HFFc6 (cell line): Measurements from ENCODE around the gene NFATC4. TPM values are rescaled to one million over a fixed set of nuclear protein-coding genes. Genes with fewer than 3 reads are reported as not detected.

Experiments used
- DNase-seq: peaks from one replicate; pipeline ENCODE4 v3.0.0-alpha.2; 2018
- H3K27ac Mint-ChIP-seq: 2 replicates; pipeline ENCODE4 v1.8.0; 2020; ENCODE audit warnings: mild to moderate bottlenecking, mixed read lengths
- H3K27me3 Mint-ChIP-seq: 2 replicates; pipeline ENCODE4 v1.8.0; 2021; ENCODE audit warnings: mild to moderate bottlenecking, moderate library complexity, mixed read lengths; ENCODE audit not compliant: insufficient read depth
- H3K36me3 Mint-ChIP-seq: 2 replicates; pipeline ENCODE4 v1.8.0; 2021; ENCODE audit warnings: low read depth, mixed read lengths
- H3K4me1 Mint-ChIP-seq: 2 replicates; pipeline ENCODE4 v1.8.0; 2020; ENCODE audit warnings: low read depth, mixed read lengths
- H3K4me3 Mint-ChIP-seq: 2 replicates; pipeline ENCODE4 v1.8.0; 2020; ENCODE audit warnings: mild to moderate bottlenecking, moderate library complexity, mixed read lengths
- H3K9me3 Mint-ChIP-seq: 2 replicates; pipeline ENCODE4 v1.8.0; 2020; ENCODE audit warnings: mild to moderate bottlenecking, mixed read lengths
- total RNA-seq, 6 experiments: library from RNA; stranded (reverse); fragmentation: NEBNext Ultra II Directional; extraction: Animal tissue kit (Norgen Biotek cat#: 25700); gene quantifications; 2 replicates in 1 of 6; 3 replicates in 5 of 6; pipeline ENCODE4 v1.2.3, GENCODE V29; 2021
- TF ChIP-seq, protein P1 (sequence below): fragments of 200-600 bp; sonication (generic); IDR thresholded peaks from 2 replicates; pipeline ENCODE4 v1.5.0; 2021; ENCODE audit warnings: antibody characterized with exemption, mild to moderate bottlenecking

NFATC4 gene
- total RNA-seq, 6 experiments from 2014 or later: 73.4 to 81.9 (median 77.2) TPM

DNA sequence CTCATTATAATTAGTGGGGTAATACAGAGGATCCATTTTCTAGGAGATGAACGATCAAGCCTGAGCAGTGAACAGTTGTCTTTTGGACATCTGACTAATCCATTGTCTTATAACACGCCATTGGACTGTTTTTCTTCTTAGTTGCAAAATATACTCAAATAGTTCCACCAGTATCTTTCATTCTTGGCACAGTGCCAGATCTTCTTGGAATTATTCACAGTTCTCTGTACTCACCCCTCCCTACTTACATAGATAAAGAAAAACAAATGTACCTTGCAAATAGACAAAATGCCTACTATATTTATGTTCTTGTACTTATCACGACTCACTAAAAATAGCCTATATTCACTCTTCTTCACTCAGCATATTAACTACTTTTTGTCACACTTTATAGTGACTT lies 57.7 kb downstream of the NFATC4 start:
- Mint-ChIP-seq H3K36me3 (no peaks in the 10 kb centered on the region), H3K4me3 (peak overlapping the region; percentile 6; the same call in 1 of the 2 replicates), H3K27me3 (peaks cover 2% of the 10 kb centered on the region), H3K4me1 (peaks cover 29% of the 10 kb centered on the region), H3K9me3 (no peaks in the 10 kb centered on the region), H3K27ac (no peak overlapping the region)
- TF ChIP-seq, protein P1, sequence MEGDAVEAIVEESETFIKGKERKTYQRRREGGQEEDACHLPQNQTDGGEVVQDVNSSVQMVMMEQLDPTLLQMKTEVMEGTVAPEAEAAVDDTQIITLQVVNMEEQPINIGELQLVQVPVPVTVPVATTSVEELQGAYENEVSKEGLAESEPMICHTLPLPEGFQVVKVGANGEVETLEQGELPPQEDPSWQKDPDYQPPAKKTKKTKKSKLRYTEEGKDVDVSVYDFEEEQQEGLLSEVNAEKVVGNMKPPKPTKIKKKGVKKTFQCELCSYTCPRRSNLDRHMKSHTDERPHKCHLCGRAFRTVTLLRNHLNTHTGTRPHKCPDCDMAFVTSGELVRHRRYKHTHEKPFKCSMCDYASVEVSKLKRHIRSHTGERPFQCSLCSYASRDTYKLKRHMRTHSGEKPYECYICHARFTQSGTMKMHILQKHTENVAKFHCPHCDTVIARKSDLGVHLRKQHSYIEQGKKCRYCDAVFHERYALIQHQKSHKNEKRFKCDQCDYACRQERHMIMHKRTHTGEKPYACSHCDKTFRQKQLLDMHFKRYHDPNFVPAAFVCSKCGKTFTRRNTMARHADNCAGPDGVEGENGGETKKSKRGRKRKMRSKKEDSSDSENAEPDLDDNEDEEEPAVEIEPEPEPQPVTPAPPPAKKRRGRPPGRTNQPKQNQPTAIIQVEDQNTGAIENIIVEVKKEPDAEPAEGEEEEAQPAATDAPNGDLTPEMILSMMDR: no peak
- peak; percentile 75 for DNase-seq

DNA sequence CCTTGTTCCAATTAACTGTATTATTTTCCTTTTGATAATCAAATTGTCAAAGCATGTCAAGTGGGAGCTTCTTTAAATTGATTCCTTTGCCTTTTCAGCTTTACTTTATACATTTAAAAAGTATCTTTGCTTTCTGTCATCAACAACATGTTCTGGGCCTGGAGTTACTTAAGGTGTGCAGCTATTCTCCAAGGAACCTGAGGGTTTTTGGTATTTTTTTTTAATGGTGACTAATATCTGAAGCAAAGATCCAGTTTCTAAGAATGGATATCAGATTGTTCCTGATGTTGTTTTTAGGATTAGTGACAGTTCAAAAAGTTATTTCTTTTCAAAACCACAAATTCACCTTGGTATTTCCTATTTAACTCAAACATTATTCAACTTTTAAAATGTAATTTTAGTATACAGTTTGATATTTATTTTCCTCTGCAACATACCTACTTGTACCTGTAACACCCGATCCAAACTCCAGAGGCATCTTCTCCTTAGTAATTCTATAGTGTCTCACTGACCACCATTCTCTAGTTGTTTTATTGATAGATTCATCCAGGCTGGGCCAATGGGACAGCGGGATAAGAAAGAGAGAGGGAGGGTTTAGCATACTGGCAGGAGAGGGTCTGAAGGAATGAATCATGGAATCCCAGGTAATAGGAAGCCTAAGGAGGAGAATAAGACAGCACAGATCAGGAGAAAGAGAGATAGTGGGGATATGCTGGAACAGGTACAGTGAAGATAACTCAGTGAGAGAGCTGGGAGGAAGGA lies 58.3 kb downstream of the NFATC4 start:
- Mint-ChIP-seq H3K4me1 (peaks cover 35% of the 10 kb centered on the region), H3K4me3 (peak overlapping the region; percentile 6; the same call in 1 of the 2 replicates), H3K27me3 (peaks cover 2% of the 10 kb centered on the region), H3K27ac (no peak overlapping the region), H3K9me3 (no peaks in the 10 kb centered on the region), H3K36me3 (peaks cover under 1% of the 10 kb centered on the region; the same call in 1 of the 2 replicates)
- TF ChIP-seq, protein P1: 0 out of 2 replicates have a peak, but pooled peaks have one; percentile 18
- no peak for DNase-seq

DNA sequence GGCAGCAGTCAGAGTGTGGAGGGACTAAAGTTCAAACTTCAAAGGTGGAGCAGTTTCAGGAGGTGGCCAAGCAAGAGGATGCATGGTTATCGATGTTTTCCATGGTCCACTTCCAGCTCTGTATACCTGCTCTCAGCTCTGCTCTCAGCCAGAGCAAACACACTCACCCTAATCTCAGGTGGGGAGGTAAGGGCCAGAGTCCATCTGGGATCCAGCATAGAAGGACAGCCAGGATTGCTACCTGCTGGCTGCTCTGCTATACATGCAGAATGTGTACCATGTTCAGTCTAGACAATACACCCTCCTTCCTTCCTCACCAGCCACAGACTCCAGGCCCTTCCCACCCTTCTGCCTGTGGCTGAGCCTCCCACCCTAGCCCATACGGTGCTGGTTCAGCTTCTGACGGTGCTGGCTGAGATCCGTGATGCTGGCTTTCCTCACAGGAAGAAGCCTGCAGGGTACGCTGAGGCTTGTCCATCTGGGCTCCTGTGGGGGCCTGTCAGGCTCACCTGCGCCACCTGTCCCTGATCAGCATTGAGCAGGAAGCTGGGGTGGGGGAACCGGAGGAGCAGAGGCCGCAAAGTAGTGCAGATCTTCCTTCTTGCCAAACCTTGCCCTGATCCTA lies 59.0 kb downstream of the NFATC4 start:
- TF ChIP-seq, protein P1: no peak
- Mint-ChIP-seq H3K36me3 (peaks cover 7% of the 10 kb centered on the region), H3K4me3 (no peak overlapping the region), H3K4me1 (peaks cover 42% of the 10 kb centered on the region), H3K27ac (no peak overlapping the region), H3K27me3 (peaks cover 2% of the 10 kb centered on the region), H3K9me3 (no peaks in the 10 kb centered on the region)
- DNase-seq: no peak

DNA sequence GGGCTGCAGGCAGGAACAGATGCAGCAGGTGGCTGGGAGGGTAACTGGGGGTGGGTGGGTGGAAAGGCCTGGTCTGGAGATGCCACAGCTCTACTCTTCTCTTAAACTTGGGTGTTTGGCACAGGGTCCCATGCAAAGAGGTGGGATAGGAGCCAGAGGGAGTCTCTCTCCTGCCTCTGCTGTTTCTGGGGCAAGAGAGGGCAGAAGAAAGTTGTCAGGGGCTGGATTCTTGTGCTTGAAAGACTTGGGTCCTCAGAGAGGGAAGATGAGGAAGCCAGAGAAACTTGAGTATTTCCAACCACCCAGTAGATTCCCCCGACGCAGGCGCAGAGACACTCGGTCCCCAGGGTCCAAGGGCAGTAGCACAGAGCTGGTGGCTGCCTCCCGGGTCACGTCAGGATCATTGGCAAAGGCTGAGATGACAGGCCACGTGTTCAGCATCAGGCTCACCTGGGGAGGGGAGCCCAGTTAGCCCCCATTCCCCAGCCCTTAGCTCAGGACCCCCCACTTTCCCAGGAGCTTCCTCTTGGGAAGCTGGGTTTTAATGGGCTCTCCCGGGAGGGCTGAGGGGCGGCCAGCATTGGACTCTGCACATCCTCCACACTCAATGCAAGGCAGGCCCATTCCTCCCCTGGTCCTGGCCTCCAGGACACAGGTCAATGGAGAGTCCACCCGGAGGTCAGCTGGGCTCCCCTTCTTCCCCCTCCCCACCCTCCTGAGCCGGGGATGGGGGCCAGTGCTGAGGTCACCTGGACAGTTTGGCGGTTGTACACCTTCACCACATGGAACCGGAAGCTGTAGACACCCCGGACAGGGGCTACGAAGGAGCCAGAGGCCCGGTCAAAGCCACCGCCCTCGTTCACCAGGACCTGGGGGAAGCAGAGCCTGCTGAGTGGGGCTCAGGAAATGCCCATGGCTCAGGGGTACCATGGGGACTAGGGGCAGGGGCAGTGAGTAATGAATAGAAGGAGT lies 59.8 kb downstream of the NFATC4 start:
- no peak overlapping the region for H3K4me3 Mint-ChIP-seq
- peak overlapping the region; percentile 48; the same call in 1 of the 2 replicates for H3K27ac Mint-ChIP-seq
- TF ChIP-seq, protein P1: no peak
- peaks cover 8% of the 10 kb centered on the region for H3K36me3 Mint-ChIP-seq
- no peak for DNase-seq
- H3K4me1 Mint-ChIP-seq: peaks cover 45% of the 10 kb centered on the region
- H3K9me3 Mint-ChIP-seq: no peaks in the 10 kb centered on the region
- peaks cover 2% of the 10 kb centered on the region for H3K27me3 Mint-ChIP-seq
